GM18505 (cell line): Measurements from ENCODE around the gene RIPOR3.
"Not testable (repeated sequence)": the region's sequence is repeated elsewhere in the genome, so short reads cannot be mapped to it uniquely, and the experiment has no call there.

ENCODE experiments used
- ATAC-seq: cut with Tn5 transposase; IDR thresholded peaks from one replicate; pipeline ENCODE4 v1.9.1; 2021; ENCODE audit not compliant: unreplicated experiment
- POLR2A ChIP-seq: IDR thresholded peaks from 4 replicates; pipeline ENCODE4 v1.6.1; 2011; ENCODE audit warnings: borderline replicate concordance; ENCODE audit not compliant: insufficient read depth, insufficient read length; ENCODE audit errors: extremely low read depth

The RIPOR3 gene

GRCh38 chr20:50574108-50574507 is 117.2 kb downstream of the RIPOR3 start:
- no peak for TF ChIP-seq POLR2A
- ATAC-seq = no peak

GRCh38 chr20:50572938-50573777 is 118.2 kb downstream of the RIPOR3 start:
- no peak for ATAC-seq
- no peak for TF ChIP-seq POLR2A

- no peak for TF ChIP-seq POLR2A
- ATAC-seq = no peak
Measured at GRCh38 chr20:50571466-50571865, 119.9 kb downstream of the RIPOR3 start.

- ATAC-seq = no peak
Measured at GRCh38 chr20:50569864-50570836, 121.2 kb downstream of the RIPOR3 start.

GRCh38 chr20:50569487-50569863 is 121.9 kb downstream of the RIPOR3 start:
- not testable (repeated sequence) for ATAC-seq

More at GRCh38 chr20:50569864-50570836, 121.2 kb downstream of the RIPOR3 start:
- TF ChIP-seq POLR2A = no peak

- no peak for ATAC-seq
- TF ChIP-seq POLR2A = no peak
Measured at GRCh38 chr20:50568549-50568942, 122.8 kb downstream of the RIPOR3 start.

- TF ChIP-seq POLR2A = no peak
- no peak for ATAC-seq
Measured at GRCh38 chr20:50567860-50568548, 123.3 kb downstream of the RIPOR3 start.

GRCh38 chr20:50565871-50566270 is 125.5 kb downstream of the RIPOR3 start:
- no peak for TF ChIP-seq POLR2A
- ATAC-seq = no peak

GRCh38 chr20:50565383-50565782 is 126.0 kb downstream of the RIPOR3 start:
- no peak for ATAC-seq
- no peak for TF ChIP-seq POLR2A

- TF ChIP-seq POLR2A = no peak
- ATAC-seq = no peak
Measured at GRCh38 chr20:50563133-50563944, 128.0 kb downstream of the RIPOR3 start.

- no peak for ATAC-seq
- no peak for TF ChIP-seq POLR2A
Measured at GRCh38 chr20:50562262-50562701, 129.1 kb downstream of the RIPOR3 start.

GRCh38 chr20:50561379-50562078 is 129.8 kb downstream of the RIPOR3 start:
- ATAC-seq = no peak
- TF ChIP-seq POLR2A = no peak
